Measurements from ENCODE around the gene PRKAG1. TPM values are rescaled to one million over a fixed set of nuclear protein-coding genes. Genes with fewer than 3 reads are reported as not detected.

The PRKAG1 gene
- total and polyA plus RNA-seq, 10 of the 15 experiments (the other 5 are each of a cell fraction or from before 2014, with no cell fraction given): 44.5 to 91.6 (median 60.9) TPM

DNA sequence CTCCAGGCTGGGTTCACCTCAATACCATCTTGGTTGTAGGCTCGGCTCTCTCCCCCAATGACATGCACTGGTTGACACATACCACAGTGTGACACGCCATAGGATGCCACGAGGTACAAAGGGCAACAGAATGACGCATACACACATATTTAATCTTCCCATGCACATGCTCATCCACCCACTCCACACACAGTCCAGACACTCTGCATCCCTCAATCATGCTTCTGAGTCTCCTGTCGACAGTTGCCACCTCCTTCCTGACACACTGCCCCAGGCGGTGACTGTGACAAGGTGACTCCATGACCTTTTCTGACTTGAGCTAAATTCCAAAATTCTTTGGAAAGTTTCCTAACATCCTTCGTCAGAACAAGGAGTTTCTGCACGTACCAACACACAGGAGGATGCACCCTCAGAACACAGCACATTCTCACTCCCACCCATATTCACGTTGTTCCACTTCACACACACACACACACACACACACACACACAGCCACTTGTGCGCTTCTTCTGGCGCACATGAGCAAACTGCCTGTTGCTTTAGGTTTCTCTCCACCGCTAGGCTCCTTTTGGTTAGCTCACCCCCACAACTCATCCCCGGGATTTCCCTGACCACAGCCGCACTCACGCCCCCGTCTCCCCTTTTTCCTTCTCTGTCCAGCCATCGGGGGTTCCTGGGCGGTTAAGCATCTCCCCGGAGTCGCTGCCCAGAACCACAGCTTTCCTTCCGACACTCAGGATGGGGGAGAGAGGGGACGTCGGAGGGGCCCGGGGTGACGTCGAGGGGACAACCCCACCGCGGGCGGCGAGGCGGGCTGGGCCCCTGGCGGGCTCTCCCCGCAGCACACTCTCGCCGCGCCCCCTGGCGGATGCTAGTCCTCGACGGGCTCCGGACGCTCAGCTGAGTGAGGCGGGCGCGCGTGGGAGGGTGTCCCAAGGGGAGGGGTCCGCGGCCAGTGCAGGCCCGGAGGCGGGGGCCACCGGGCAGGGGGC, 41.0 kb downstream of the PRKAG1 start (continued):
- peak; percentile 91 for TF ChIP-seq CBFB (IDR thresholded peaks at IDR 0.05; ENCODE audit: low read depth)

GRCh38 chr12:48973941-48974673, 44.5 kb downstream of the PRKAG1 start:
- in situ Hi-C loops (cut with MboI): no loop called here
- WGBS (ENCODE audit: insufficient coverage, insufficient replicate concordance, low lambda C conversion rate, missing lambda C conversion rate): 30% methylated on average over 19 of the region's 19 CpGs
- POLR2A ChIA-PET: interaction anchor here (0.6 kb wide), 1 partner anchor 48 kb away, joined by 5 read pairs; no protein-coding TSS in a partner anchor
- Histone ChIP-seq H3K4me3 (no peak overlapping the region), H3K4me1 (ENCODE audit: control insufficient read depth, insufficient read depth, low read length) (peaks cover 50% of the 10 kb centered on the region), H3K9ac (ENCODE audit: control insufficient read depth, insufficient read depth, low read length) (no peak overlapping the region), H2AFZ (ENCODE audit: control insufficient read depth, low read depth, low read length) (no peak overlapping the region), H3K79me2 (ENCODE audit: control insufficient read depth, insufficient read depth, low read length) (no peaks in the 10 kb centered on the region), H3K27ac (ENCODE audit: control insufficient read depth, insufficient read depth) (no peak overlapping the region), H3K9me3 (replicated peaks; ENCODE audit: control insufficient read depth, insufficient read depth, low read length) (no peaks in the 10 kb centered on the region), H3K36me3 (ENCODE audit: control insufficient read depth in 2 of 2, insufficient read depth in 2 of 2, low read length in 1 of 2) (no peaks in the 10 kb centered on the region), H4K20me1 (ENCODE audit: control insufficient read depth, insufficient read depth) (no peaks in the 10 kb centered on the region; the same call in 1 of the 2 replicates), H3K4me2 (ENCODE audit: control insufficient read depth, insufficient read depth) (no peak overlapping the region), H3K27me3 (replicated peaks in 1 of 2; ENCODE audit: control insufficient read depth in 2 of 2, insufficient read depth in 2 of 2, low read length in 1 of 2) (peaks cover 24 to 38% of the 10 kb centered on the region in 2 experiments)
- SMC1A ChIA-PET (ENCODE audit: uncharacterized antibody, unreplicated experiment): interaction anchor here (1.3 to 1.6 kb wide), 2 partner anchors 14 to 17 kb away, joined by 4 read pairs; partner anchors contain the start of gene ARF3
- DNase-seq (ENCODE audit: low read depth, low spot score) (no peak), ATAC-seq (peak; percentile 51), FAIRE-seq (no peak)
- TF ChIP-seq RAD21 (IDR thresholded peaks at IDR 0.05; ENCODE audit: insufficient read depth, low read depth, low read length): peak; percentile 24; the same call in 1 of the 2 replicates
- no peak for TF ChIP-seq MXI1 (IDR thresholded peaks at IDR 0.05; ENCODE audit: low read depth, low read length)
- no peak for TF ChIP-seq KLF5 (IDR thresholded peaks at IDR 0.05; ENCODE audit: partially characterized antibody)
- TF ChIP-seq SMC3 (IDR thresholded peaks at IDR 0.05; ENCODE audit: borderline replicate concordance, low read length): peak; percentile 32; the same call in 1 of the 2 replicates
- TF ChIP-seq ESRRA (IDR thresholded peaks at IDR 0.05; ENCODE audit: low read length): no peak
- no peak for TF ChIP-seq MTA2 (IDR thresholded peaks at IDR 0.05; ENCODE audit: low read depth)
- TF ChIP-seq, protein P1, sequence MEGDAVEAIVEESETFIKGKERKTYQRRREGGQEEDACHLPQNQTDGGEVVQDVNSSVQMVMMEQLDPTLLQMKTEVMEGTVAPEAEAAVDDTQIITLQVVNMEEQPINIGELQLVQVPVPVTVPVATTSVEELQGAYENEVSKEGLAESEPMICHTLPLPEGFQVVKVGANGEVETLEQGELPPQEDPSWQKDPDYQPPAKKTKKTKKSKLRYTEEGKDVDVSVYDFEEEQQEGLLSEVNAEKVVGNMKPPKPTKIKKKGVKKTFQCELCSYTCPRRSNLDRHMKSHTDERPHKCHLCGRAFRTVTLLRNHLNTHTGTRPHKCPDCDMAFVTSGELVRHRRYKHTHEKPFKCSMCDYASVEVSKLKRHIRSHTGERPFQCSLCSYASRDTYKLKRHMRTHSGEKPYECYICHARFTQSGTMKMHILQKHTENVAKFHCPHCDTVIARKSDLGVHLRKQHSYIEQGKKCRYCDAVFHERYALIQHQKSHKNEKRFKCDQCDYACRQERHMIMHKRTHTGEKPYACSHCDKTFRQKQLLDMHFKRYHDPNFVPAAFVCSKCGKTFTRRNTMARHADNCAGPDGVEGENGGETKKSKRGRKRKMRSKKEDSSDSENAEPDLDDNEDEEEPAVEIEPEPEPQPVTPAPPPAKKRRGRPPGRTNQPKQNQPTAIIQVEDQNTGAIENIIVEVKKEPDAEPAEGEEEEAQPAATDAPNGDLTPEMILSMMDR (IDR thresholded peaks at IDR 0.05 in 2 of 3, conservative IDR thresholded peaks at IDR 0.05 in 1 of 3; ENCODE audit: control insufficient read depth in 2 of 3, extremely low read depth in 1 of 3, insufficient read depth in 1 of 3, low read depth in 3 of 3, low read length in 3 of 3): peak; percentile 53 to 79 (median 58)
- intact Hi-C loops (cut with micrococcal nuclease; ENCODE audit: unreplicated experiment): no loop called here
- CTCF ChIA-PET: interaction anchor here (0.6 to 7.1 kb wide), 11 partner anchors 9 to 1250 kb away, joined by 3 to 65 read pairs (median 4); partner anchors contain the start of genes ARF3 and DDX23
- RAD21 ChIA-PET (ENCODE audit: unreplicated experiment): interaction anchor here (1.3 to 1.8 kb wide), 3 partner anchors 14 to 121 kb away, joined by 3 to 10 read pairs (median 4); no protein-coding TSS in a partner anchor
- BruUV-seq (replicated peaks): no TSS peak

All from GM12878 (cell line).